SU-DHL-6 (cell line): ENCODE data around the gene CELSR1.

Source experiments
- H2AFZ ChIP-seq: fragments of 200-600 bp; sonication (generic); 2 replicates; pipeline ENCODE4 v1.6.1; 2014; ENCODE audit warnings: low read depth, mild to moderate bottlenecking, moderate library complexity, mixed read lengths, antibody characterized with exemption, low read length; ENCODE audit not compliant: severe bottlenecking
- H3F3A ChIP-seq: fragments of 200-600 bp; shearing (Covaris generic); 2 replicates; pipeline ENCODE4 v1.6.0; 2016; ENCODE audit warnings: antibody characterized with exemption, mild to moderate bottlenecking; ENCODE audit not compliant: insufficient read depth
- H3K27ac ChIP-seq: fragments of 200-600 bp; sonication (generic); 2 replicates; pipeline ENCODE4 v1.5.1; 2016; ENCODE audit warnings: low read depth, mild to moderate bottlenecking, low read length, moderate library complexity, mixed read lengths
- H3K27me3 ChIP-seq: fragments of 200-600 bp; sonication (generic), shearing (Covaris generic); 2 replicates; pipeline ENCODE4 v1.6.0; 2014; ENCODE audit warnings: mild to moderate bottlenecking, low read length
- H3K36me3 ChIP-seq: fragments of 200-600 bp; sonication (generic); 2 replicates; pipeline ENCODE4 v1.6.1; 2014; ENCODE audit warnings: mild to moderate bottlenecking, low read length, mixed read lengths
- H3K4me2 ChIP-seq: fragments of 300-600, 200-600 bp; shearing (Covaris generic), sonication (generic); 2 replicates; pipeline ENCODE4 v1.6.0; 2014; ENCODE audit warnings: low read length, low read depth, mild to moderate bottlenecking; ENCODE audit not compliant: poor library complexity, severe bottlenecking
- H3K4me3 ChIP-seq: fragments of 200-600 bp; sonication (generic); 2 replicates; pipeline ENCODE4 v1.5.1; 2014; ENCODE audit warnings: antibody characterized with exemption, low read length, mild to moderate bottlenecking, mixed read lengths; ENCODE audit not compliant: insufficient read depth, poor library complexity, severe bottlenecking
- H3K79me2 ChIP-seq: fragments of 200-600 bp; sonication (generic); 2 replicates; pipeline ENCODE4 v1.6.1; 2014; ENCODE audit warnings: mild to moderate bottlenecking, low read length, moderate library complexity; ENCODE audit not compliant: insufficient read depth
- H3K9ac ChIP-seq: fragments of 200-600 bp; sonication (generic); 2 replicates; pipeline ENCODE4 v1.7.0; 2014; ENCODE audit warnings: mild to moderate bottlenecking, low read length
- H3K9me2 ChIP-seq: fragments of 200-600 bp; sonication (generic); replicated peaks from 2 replicates; pipeline ENCODE4 v1.6.1; 2014; ENCODE audit warnings: low read length; ENCODE audit not compliant: insufficient read depth
- H3K9me3 ChIP-seq: fragments of 200-600 bp; sonication (generic); 2 replicates; pipeline ENCODE4 v1.6.1; 2014; ENCODE audit warnings: low read length, mixed read lengths; ENCODE audit not compliant: insufficient read depth
- H4K20me1 ChIP-seq: fragments of 200-600 bp; sonication (generic); 2 replicates; pipeline ENCODE4 v1.6.1; 2014; ENCODE audit warnings: low read depth, mild to moderate bottlenecking, antibody characterized with exemption, low read length, moderate library complexity, mixed read lengths
- CTCF ChIP-seq: fragments of 200-600 bp; sonication (generic); IDR thresholded peaks from one replicate; pipeline ENCODE4 v1.5.1; 2017; ENCODE audit warnings: antibody characterized with exemption, mild to moderate bottlenecking, low read length, moderate library complexity; ENCODE audit not compliant: insufficient read depth, poor library complexity, severe bottlenecking
- EZH2phosphoT487 ChIP-seq: fragments of 200-600 bp; sonication (generic), shearing (Covaris generic); conservative IDR thresholded peaks from 2 replicates; pipeline ENCODE4 v1.6.1; 2018; ENCODE audit warnings: mild to moderate bottlenecking, antibody characterized with exemption, low read length, moderate library complexity, mixed read lengths

The CELSR1 gene

GRCh38 chr22:46389081-46389480 lies 148.3 kb downstream of the CELSR1 start:
- H3K36me3 ChIP-seq, result no peaks in the 10 kb centered on the region
- no peak for TF ChIP-seq CTCF
- H3K9me2 ChIP-seq, result no peaks in the 10 kb centered on the region
- H4K20me1 ChIP-seq, result no peaks in the 10 kb centered on the region
- H3K9me3 ChIP-seq, result no peaks in the 10 kb centered on the region
- no peaks in the 10 kb centered on the region for H3F3A ChIP-seq
- no peak overlapping the region for H3K4me3 ChIP-seq
- H3K4me2 ChIP-seq, result no peak overlapping the region
- H3K79me2 ChIP-seq, result no peaks in the 10 kb centered on the region
- H2AFZ ChIP-seq, result no peak overlapping the region
- no peak overlapping the region for H3K27ac ChIP-seq
- no peak overlapping the region for H3K9ac ChIP-seq
- no peaks in the 10 kb centered on the region for H3K27me3 ChIP-seq

GRCh38 chr22:46388647-46389046 lies 148.8 kb downstream of the CELSR1 start:
- no peaks in the 10 kb centered on the region for H3K9me2 ChIP-seq
- H2AFZ ChIP-seq, result no peak overlapping the region
- no peaks in the 10 kb centered on the region for H4K20me1 ChIP-seq
- H3K9ac ChIP-seq, result no peak overlapping the region
- no peak overlapping the region for H3K4me3 ChIP-seq
- no peak overlapping the region for H3K27ac ChIP-seq
- H3F3A ChIP-seq, result no peaks in the 10 kb centered on the region
- no peak overlapping the region for H3K4me2 ChIP-seq
- no peaks in the 10 kb centered on the region for H3K79me2 ChIP-seq
- TF ChIP-seq EZH2phosphoT487, result no peak
- TF ChIP-seq CTCF, result no peak
- no peaks in the 10 kb centered on the region for H3K9me3 ChIP-seq
- H3K36me3 ChIP-seq, result no peaks in the 10 kb centered on the region
- H3K27me3 ChIP-seq, result no peaks in the 10 kb centered on the region

- no peak overlapping the region for H3K27ac ChIP-seq
- H3K79me2 ChIP-seq, result no peaks in the 10 kb centered on the region
- H3K36me3 ChIP-seq, result no peaks in the 10 kb centered on the region
- no peak overlapping the region for H2AFZ ChIP-seq
- H3K27me3 ChIP-seq, result no peaks in the 10 kb centered on the region
- H3K9me3 ChIP-seq, result no peaks in the 10 kb centered on the region
- H3K4me3 ChIP-seq, result no peak overlapping the region
- H3K4me2 ChIP-seq, result no peak overlapping the region
- no peaks in the 10 kb centered on the region for H3K9me2 ChIP-seq
- H4K20me1 ChIP-seq, result no peaks in the 10 kb centered on the region
- no peaks in the 10 kb centered on the region for H3F3A ChIP-seq
- TF ChIP-seq CTCF (no peak), EZH2phosphoT487 (no peak)
- H3K9ac ChIP-seq, result no peak overlapping the region
These were observed 149.7 kb downstream of the CELSR1 start for GRCh38 chr22:46387748-46388147.

GRCh38 chr22:46386312-46386711 lies 151.1 kb downstream of the CELSR1 start:
- H3K9me3 ChIP-seq, result no peaks in the 10 kb centered on the region

More at GRCh38 chr22:46386312-46386711, 151.1 kb downstream of the CELSR1 start:
- no peak overlapping the region for H2AFZ ChIP-seq
- no peak overlapping the region for H3K4me2 ChIP-seq
- H3K36me3 ChIP-seq, result no peaks in the 10 kb centered on the region
- H3K27me3 ChIP-seq, result no peaks in the 10 kb centered on the region
- no peaks in the 10 kb centered on the region for H4K20me1 ChIP-seq
- no peak for TF ChIP-seq EZH2phosphoT487
- no peak for TF ChIP-seq CTCF
- H3K4me3 ChIP-seq, result no peak overlapping the region
- no peak overlapping the region for H3K9ac ChIP-seq
- H3F3A ChIP-seq, result no peaks in the 10 kb centered on the region
- H3K79me2 ChIP-seq, result no peaks in the 10 kb centered on the region
- H3K9me2 ChIP-seq, result no peaks in the 10 kb centered on the region
- H3K27ac ChIP-seq, result no peak overlapping the region
